NCI-H1930 (cell line): ENCODE data around the gene UBE2D1.
A peak's percentile ranks its signal among the peaks of the same experiment; 100 is the strongest.
"Not testable (repeated sequence)": the region's sequence is repeated elsewhere in the genome, so short reads cannot be mapped to it uniquely, and the experiment has no call there.

Source experiments
- DNase-seq, 2 experiments: peaks; one replicate each; lab custom pipeline; 2025; lab: John Stamatoyannopoulos, UW

The UBE2D1 gene

GRCh38 chr10:58384095-58384494 is 49.3 kb downstream of the UBE2D1 start:
- no peak for DNase-seq

- no peak for DNase-seq
These were observed 49.8 kb downstream of the UBE2D1 start for GRCh38 chr10:58384544-58384998.

GRCh38 chr10:58384999-58385783 is 50.4 kb downstream of the UBE2D1 start, which contains the start of gene TFAM:
Gene TFAM (plus strand): TSS chr10:58385410. CDS start chr10:58385548, 138 bp downstream.
- peak; percentile 82 to 84 for DNase-seq

GRCh38 chr10:58385784-58386112 is 50.9 kb downstream of the UBE2D1 start:
- no peak for DNase-seq

- DNase-seq: no peak
These were observed 54.2 kb downstream of the UBE2D1 start for GRCh38 chr10:58389024-58389423.

- no peak for DNase-seq
These were observed 58.5 kb downstream of the UBE2D1 start for GRCh38 chr10:58393317-58393716.

- no peak for DNase-seq
These were observed 59.7 kb downstream of the UBE2D1 start for GRCh38 chr10:58394471-58394870.

GRCh38 chr10:58396057-58396456 is 61.3 kb downstream of the UBE2D1 start:
- DNase-seq: no peak

GRCh38 chr10:58397830-58398229 is 63.0 kb downstream of the UBE2D1 start:
- DNase-seq: no peak

GRCh38 chr10:58399410-58399809 is 64.6 kb downstream of the UBE2D1 start:
- DNase-seq: no peak

- no peak for DNase-seq
These were observed 65.8 kb downstream of the UBE2D1 start for GRCh38 chr10:58400609-58401008.

- no peak for DNase-seq
These were observed 69.2 kb downstream of the UBE2D1 start for GRCh38 chr10:58404001-58404400.

- no peak for DNase-seq
These were observed 75.3 kb downstream of the UBE2D1 start for GRCh38 chr10:58409956-58410610.

GRCh38 chr10:58412502-58412961 is 77.7 kb downstream of the UBE2D1 start:
- DNase-seq: no peak

- peak in 1 of 2 experiments; percentile 12 for DNase-seq
These were observed 79.7 kb downstream of the UBE2D1 start for GRCh38 chr10:58414270-58415041.

GRCh38 chr10:58415757-58416156 is 81.0 kb downstream of the UBE2D1 start:
- DNase-seq: no peak

- DNase-seq: not testable (repeated sequence)
These were observed 83.1 kb downstream of the UBE2D1 start for GRCh38 chr10:58417902-58418301.
